Suppressor macrophage treated with lipopolysaccharide for 4 hours (primary cell): ENCODE results near the gene TCHHL1.

Source experiments
- DNase-seq: peaks from one replicate; pipeline ENCODE4 v3.0.0-alpha.2; 2020

The TCHHL1 gene

DNA sequence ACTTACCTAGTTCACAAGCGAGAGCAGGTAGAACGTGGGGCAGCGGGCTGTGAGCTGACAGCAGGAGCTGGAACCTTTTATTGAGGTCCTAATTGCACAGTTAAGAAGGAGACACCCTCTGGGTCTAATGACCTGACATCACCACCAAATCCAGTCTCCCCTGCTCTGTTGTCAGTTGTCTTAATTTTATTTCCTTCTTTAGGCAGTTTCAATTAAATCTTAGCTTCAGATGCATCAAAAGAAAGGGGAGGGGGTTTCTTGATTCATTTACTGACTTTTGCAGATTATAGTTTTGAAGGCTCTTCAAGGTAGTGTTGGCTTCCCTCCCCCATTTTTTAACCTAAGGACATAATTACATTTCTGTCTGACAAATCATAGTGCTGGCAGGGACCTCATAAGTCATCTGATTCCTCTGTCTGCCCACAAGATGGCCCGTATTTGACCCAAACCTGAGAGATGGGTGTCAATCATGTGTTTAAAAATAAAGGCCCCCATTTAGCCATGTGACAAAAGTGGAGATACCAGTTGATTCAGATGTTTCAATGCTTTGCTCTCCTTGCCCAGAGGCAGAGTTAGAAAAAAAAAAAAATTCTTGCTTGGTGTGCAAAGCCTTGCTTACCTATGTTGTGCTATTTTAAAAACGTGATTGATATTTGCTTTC lies at the start of gene TCHHL1:
TCHHL1 (minus strand) TSS at position 51 of the 661 bp plus-strand sequence. CDS start 921 bp downstream, outside the sequence.
- no peak for DNase-seq

DNA sequence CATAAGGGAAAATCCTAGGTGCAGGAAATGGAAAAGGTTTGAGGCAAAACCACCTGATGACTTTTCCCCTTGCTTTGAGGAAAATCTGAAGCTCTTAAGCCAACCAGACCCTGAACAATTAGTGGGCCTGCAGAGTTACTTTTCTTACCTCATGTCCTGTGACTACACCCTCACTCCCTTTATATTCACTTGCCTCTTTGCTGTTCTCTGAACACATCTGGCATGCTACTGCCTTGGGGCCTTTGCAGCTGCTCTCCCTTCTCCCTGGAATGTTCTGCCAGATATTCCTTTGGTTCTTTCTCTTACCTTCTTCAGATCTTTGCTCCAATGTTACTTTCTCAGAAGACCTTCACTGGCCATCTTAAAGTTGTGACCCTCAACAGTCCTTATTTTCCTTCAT lies 48.4 kb upstream of the TCHHL1 start:
- no peak for DNase-seq

DNA sequence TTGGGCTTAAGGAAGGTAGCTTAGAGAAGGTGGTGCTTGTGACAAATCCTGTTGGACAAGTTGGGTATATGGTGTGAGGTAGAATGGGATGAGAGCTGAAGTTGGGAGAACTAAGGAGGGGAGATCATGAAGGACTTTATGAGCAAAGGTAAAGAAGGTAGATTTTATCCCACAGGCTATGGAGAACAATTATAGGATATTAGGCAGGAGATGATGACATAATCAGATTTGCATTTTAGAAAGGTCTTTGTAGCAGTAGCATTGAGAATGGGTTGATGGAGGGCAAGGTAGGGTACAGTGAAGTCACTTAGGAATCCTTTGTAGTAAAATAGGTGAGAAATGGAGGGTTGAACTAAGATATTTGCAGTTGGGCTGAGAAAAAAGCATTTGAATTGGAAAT lies 41.3 kb upstream of the TCHHL1 start:
- no peak for DNase-seq

DNA sequence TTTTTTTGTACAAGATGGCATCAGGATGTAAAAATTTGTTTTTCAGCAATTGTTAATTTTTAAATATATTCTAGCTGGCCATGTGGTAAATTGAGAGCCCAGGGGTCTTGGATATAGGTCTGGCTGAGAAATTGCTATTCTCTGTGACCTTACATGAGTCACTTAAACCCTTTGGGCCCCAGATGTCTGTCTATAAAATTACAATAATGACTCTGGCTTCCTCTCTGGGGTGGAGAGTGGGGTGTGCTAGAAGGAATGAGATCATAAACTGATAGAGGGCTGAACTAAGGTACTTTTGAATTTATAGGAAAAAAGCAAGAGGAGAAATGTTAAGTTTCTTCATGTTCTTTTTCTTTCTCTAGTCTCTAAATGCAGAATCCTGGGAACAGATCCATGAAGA lies 38.8 kb upstream of the TCHHL1 start:
- no peak for DNase-seq

DNA sequence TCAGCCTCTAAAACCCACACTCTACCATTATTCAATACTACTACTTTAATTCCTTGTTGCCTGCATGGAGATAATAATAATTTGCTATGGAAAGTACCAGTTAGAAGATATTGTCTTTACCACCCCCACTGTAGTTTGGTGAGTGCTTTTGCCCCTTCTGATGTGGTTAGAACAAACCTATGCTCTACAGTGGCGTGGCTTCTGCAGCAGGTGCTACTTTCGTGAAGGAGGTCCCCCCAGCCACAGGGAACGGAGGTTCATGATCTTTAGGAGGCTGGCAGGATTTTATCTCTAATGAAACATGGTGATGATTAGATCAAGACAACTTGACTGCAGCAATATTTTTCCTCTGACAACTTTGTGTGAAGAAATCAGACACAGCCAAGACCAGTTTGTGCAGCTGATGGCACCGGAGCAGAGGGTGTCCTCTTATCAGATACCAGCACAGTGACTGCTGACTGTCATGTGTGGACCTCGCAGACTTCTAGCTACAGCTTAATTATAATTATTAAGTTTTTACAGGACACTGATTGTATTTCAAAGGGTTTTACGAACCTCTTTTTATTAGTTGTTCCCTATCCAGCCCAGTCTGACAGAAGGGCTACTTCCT lies 37.1 kb upstream of the TCHHL1 start:
- no peak for DNase-seq

DNA sequence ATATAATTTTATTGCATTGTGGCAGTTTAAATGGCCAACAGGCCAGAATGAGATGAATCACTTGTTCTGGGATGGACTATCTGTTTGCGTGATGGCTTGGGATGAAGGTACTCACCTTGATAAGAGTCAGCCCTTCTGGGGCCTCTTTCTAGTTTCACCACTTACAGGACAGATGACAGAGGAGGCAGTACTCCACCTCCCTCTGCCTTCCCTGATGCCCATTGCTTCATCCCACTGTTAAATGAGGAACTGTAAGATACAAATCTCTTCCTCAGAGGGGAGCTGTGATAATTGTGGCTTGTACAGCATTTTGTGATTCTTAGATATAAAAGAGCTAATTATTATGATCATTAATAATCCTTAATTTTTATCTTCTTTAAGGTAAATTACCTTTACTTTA lies 30.1 kb upstream of the TCHHL1 start:
- no peak for DNase-seq

DNA sequence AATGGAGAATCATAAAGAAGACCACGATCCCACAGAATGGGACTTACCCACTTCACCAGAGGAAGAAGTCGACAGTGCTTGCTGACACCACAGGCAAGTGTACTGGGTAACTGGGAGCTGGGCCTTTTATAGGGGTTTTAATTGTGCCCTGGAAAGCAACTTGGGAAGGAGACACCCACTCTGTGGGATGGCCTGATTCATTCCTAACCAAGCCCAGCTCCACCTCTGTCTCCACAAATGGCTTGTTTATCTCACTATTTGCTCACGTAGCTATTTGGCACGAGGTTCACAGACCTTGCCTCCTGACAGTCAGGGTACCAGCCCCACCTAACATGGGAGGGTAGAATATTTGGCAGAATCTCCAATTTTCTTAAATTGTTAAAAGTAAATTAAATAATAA lies 26.5 kb upstream of the TCHHL1 start, which contains the start of gene TCHH:
TCHH (minus strand) TSS at position 101 of the 400 bp plus-strand sequence. CDS start 1,364 bp downstream, outside the sequence.
- no peak for DNase-seq

DNA sequence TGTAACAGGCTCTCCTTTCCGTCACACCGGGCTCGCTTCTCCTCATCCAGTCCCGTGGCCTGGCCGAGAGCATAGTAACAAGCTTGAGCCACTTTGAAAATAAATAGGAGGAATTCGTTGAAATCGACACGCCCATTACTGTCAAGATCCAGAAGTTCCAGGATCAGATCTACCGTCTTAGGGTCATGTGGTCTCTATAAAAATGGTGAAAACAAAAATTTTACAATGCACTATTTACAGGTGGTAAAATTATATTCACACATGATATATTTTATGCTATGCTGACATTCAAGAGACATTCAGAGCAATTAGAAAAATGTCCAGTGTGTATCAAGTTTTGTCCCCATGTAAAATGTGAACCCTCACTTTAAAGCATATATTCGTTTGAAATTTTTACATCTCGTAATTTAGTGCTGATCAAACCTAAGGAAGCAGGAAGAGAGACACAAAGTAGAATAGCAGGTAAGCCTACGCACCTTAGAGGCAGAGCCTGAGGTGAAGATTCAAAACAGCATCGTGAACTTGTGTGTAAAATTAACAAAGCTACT lies 24.1 kb upstream of the TCHHL1 start:
- DNase-seq, result no peak

DNA sequence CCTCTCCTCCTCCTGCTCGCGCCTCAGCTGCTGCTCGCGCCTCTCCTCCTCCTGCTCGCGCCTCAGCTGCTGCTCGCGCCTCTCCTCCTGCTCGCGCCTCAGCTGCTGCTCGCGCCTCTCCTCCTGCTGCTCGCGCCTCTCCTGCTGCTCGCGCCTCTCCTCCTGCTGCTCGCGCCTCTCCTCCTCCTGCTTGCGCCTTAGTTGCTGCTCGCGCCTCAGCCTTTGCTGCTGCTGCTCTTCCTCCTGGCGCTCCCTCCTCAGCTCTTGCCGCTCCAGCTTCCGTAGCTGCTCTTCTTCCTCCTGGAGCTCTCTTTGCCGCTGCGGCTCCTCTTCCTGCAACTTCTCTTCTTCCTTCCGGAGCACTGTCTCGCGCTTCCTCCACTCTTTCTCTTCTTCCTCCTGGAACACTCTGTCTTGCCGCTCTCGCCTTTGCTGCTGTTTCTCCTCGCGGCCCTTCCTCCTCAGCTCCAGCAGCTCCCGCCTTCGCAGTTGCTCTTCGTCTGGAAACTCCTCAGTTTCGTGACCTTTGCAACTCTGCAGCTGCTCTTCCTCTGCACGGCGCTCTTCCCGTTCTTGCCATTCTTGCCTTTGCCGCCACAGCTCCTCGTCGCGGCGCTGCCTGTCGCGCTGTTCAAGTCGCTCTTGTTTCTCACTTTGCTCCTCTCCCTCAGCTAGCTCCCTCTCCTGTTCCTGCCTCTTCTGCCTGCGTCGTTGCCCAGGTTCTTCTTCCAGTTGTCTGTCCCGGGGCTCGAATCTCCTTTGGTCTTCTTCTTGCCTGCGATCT lies 23.4 kb upstream of the TCHHL1 start:
- DNase-seq, result peak; percentile 51

DNA sequence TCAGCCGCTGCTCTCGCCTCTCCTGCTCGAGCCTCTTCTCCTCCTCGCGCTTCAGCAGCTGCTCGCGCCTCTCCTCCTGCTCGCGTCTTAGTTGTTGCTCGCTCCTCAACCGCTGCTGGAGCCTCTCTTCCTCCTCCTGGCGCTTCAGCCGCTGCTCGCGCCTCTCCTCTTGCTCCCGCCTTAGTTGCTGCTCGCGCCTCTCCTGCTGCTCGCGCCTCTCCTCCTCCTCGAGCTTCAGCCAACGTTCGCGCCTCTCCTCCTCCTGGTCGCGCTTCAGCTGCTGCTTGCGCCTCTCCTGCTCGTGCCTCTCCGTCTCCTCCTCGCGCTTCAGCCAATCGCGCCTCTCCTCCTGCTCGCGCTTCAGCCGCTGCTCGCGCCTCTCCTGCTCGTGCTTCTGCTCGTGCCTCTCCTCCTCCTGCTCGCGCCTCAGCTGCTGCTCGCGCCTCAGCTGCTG lies 22.7 kb upstream of the TCHHL1 start:
- peak; percentile 12 for DNase-seq

DNA sequence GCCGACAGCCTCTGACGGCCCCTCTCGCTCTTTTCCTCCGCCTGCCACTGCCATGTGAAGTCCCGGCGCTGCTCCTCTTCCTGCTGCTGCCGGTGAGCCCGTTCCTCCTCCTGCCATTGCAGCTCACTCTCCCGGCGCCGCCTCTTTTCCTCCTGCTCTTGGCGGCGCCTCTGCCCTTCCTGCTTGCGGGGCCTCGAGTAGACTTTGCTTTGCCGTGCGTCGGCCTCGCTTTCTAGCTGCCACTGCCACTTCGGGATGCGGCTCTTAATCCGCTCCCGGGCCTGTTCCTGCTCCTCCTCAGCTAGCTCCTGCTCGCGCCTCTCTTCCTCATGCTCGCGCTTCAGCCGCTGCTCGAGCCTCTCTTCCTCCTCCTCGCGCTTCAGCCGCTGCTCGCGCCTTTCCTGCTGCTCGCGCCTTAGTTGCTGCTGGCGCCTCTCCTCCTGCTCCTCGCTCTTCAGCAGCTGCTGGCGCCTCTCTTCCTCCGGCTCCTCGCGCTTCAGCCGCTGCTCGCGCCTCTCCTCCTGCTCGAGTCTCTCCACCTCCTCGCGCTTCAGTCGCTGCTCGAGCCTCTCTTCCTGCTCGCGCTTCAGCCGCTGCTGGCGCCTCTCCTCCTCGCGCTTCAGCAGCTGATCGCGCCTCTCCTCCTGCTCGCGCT lies 22.1 kb upstream of the TCHHL1 start:
- DNase-seq, result peak; percentile 24

DNA sequence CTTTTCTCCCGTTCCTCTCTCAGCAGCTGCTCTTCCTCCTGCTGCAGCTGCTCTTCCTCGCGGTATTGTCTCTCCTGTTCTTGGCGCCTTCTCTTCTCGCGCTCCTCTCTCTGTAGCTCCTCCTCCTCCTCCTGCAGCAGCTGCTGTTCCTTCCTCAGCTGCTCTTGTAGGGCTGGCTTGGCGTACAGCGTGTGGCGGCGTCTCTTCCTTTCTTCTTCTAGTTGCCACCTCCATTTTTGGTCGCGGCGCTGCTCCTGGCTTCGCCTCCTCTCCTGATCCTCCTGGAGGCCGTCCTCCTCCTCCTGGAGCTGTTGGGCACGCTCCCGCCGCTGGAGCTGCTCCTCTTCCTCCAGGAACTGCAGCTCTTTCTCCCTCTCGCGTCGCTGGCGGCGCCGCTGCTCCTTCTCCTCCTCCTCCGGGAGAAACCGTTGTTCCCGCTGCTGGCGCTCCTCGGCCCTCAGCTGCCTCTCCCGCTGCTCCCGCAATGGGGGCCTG lies 21.5 kb upstream of the TCHHL1 start:
- peak; percentile 16 for DNase-seq

DNA sequence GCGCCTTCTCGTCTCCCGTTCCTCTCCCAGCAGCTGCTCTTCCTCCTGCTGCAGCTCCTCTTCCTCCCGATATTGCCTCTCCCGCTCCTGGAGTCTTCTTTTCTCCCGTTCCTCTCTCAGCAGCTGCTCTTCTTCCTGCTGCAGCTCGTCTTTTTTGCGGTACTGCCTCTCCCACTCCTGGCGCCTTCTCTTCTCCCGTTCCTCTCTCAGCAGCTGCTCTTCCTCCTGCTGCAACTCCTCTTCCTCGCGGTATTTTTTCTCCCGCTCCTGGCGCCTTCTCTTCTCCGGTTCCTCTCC lies 21.1 kb upstream of the TCHHL1 start:
- DNase-seq, result no peak

DNA sequence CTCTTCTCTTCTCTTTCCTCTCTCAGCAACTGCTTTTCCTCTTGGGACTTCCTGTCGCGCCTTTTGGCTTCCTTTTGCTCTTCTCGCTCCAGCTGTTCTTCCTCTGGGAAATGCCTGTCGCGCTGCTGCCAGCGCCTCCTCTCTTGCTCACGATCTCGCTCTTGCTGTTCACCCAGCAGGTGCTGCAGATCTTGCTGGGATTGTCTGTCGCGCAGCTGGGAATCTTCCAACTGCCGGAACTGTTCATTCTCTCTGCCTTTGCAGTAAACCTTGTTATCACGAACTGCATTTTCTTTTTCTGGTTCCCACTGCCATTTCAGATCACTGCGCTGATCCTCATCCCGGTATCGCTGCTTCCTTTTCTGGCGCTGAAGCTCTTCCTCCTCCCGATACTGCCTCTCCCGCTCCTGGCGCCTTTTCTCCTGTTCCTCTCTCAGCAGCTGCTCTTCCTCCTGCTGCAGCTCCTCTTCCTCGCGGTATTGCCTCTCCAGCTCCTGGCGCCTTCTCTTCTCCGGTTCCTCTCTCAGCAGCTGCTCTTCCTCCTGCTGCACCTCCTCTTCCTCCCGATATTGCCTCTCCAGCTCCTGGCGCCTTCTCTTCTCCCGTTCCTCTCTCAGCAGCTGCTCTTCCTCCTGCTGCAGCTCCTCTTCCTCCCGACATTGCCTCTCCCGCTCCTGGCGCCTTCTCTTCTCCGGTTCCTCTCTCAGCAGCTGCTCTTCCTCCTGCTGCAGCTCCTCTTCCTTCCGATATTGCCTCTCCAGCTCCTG lies 20.6 kb upstream of the TCHHL1 start:
- DNase-seq, result no peak

DNA sequence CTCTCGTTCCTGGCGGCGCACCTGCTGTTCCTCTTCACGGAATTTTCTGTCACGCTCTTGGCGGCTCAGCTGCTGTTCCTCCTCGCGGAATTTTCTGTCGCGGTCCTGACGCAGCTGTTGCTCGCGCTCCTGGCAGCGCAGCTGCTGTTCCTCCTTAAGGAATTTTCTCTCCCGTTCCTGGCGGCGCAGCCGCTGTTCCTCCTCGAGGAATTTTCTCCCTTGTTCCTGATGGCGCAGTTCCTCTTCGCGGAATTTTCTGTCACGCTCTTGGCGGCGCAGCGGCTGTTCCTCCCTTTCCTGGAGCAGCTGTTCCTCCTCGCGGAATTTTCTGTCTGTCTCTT lies 20.0 kb upstream of the TCHHL1 start:
- no peak for DNase-seq

DNA sequence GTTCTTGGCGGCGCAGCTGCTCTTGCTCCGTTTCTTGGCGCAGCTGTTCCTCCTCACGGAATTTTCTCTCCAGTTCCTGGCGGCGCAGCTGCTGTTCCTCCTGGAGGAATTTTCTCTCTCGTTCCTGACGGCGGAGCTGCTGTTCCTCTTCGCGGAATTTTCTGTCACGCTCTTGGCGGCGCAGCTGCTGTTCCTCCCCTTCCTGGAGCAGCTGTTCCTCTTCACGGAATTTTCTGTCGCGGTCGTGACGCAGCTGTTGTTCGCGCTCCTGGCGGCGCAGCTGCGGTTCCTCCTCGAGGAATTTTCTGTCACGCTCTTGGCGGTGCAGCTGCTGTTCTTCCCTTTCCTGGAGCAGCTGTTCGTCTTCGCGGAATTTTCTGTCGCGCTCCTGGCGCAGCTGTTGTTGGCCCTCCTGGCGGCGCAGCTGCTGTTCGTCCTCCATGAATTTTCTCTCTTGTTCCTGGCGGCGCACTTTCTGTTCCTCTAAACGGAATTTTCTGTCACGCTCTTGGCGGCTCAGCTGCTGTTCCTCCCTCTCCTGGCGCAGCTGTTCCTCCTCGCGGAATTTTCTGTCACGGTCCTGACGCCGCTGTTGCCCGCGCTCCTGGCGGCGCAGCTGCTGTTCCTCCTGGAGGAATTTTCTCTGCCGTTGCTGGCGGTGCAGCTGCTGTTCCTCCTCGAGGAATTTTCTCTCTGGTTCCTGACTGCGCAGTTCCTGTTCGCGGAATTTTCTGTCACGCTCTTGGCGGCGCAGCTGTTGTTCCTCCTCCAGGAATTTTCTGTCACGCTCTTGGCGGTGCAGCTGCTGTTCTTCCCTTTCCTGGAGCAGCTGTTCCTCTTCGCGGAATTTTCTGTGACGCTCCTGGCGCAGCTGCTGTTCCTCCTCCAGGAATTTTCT lies 19.4 kb upstream of the TCHHL1 start:
- DNase-seq, result peak; percentile 65

DNA sequence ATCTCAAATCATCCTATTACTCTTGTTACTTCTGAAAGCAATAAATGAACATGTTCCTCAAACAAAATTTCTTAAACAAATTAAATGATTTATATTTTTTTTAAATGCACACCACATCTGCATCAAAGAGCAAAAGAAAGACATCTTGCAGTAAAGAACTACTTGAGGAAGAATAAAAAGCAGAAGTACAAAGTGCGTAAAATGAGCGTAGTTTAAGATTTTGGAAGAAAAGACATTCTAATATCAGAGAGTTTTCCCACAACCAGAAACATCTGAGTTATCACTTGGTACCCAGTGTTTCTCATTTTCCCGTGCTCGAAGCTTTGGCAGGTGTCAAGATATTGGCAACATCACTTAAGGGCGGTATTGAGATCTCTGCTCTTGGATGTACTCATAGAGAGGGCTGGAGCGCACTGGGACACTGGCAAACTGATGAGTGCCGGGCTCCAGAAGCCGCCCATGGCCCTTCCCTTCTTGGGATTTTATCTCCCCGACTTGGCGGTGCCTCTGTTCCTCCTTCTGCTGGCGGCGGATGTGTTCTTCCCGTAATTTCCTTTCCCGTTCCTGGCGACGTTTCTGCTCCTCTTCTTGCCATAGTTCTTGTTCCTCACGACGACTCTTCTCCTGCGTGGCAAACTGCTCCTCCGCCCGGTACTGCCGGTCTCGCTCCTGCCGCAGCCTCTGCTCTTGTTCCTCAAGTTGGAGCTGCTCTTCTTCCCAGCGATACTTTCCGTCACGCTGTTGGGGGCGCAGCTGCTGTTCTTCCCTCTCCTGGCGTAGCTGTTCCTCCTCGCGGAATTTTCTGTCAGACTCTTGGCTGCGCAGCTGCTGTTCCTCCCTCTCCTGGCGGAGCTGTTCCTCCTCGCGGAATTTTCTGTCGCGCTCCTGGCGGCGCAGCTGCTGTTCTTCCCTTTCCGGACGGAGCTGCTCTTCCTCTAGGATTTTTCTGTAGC lies 18.4 kb upstream of the TCHHL1 start:
- peak; percentile 14 for DNase-seq

DNA sequence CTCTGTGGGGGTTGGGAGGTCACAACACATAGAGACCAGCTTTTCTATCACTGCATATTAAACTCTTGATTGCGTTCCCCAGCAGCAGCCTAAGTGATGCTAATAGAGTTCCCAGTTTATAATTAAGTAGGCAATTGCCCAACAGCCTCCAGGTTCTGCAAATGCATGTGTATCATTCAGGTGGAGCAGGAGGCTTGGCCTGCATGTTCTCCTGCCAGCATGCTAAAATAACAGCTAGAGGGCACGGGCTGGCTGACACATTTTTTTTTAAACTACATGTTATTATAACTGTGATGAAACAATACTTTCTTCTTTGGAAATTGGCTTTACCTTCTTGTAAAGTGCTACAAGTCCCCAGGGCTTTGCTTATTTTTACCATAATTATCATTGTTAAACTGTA lies 16.0 kb upstream of the TCHHL1 start:
- no peak for DNase-seq

DNA sequence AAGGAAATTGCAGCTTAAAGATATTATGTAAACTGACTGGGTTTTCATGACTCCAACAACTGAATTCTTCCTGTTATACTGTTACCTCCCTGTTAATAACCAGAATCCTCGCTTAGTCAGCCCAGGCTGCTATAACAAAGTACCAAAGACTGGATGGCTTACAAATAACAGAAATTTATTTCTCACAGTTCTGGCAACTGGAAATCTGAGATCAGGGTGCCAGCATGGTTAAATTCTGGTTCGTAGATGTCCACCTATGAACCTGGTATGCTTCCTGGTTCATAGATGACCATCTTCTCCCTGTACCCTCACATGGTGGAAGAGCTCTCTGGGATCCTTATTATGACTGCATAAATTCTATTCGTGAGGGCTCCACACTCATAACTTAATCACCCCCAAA lies 8.1 kb upstream of the TCHHL1 start:
- DNase-seq, result no peak

DNA sequence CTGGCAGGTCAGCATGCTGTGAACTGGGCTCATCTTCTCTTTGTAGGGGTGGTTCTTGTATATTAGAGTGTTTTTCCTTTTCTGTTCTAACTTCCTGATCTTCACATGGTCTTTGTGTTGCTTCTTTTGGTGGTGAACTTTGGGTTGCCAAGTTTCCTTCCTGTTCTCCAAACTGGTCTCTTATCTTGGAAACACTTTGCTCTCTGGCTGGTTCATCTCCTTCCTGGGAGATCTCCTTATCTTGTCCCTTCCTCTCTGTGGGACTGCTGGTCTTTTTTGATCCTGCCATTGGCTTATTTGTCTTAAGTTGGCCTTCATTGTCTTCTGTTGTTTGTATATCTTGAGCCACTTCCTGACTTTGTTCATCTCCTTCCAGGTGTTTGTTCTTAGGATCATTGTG lies 2.1 kb downstream of the TCHHL1 start:
- DNase-seq, result no peak
